HG02885 (cell line): Measurements from ENCODE around the gene PRKCI.
"Not testable (repeated sequence)": the region's sequence is repeated elsewhere in the genome, so short reads cannot be mapped to it uniquely, and the experiment has no call there.

Experiments used
- ATAC-seq: cut with Tn5 transposase; IDR thresholded peaks from one replicate; pipeline ENCODE4 v1.9.1; 2021; ENCODE audit warnings: mild to moderate bottlenecking; ENCODE audit not compliant: unreplicated experiment, poor library complexity

The PRKCI gene

DNA sequence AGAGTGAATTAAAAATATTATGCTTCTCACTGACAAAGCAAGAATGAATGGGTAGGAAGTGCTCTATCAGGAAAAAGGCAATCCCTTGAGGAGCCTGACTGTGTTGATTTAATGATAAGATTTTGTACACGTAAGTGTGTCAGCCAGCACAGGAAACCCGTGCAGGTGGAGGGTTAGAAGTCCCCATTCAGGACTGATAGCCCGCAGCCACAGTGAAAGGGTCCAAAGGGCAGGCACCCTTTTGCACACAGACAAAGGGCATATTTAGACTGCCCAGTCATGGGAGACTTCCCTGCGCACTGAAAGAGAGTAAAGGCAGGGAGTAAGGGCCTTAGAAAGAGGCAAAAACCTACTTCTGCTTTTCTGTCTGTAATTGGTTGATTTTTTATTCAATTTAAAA lies 108.9 kb downstream of the PRKCI start:
- no peak for ATAC-seq

DNA sequence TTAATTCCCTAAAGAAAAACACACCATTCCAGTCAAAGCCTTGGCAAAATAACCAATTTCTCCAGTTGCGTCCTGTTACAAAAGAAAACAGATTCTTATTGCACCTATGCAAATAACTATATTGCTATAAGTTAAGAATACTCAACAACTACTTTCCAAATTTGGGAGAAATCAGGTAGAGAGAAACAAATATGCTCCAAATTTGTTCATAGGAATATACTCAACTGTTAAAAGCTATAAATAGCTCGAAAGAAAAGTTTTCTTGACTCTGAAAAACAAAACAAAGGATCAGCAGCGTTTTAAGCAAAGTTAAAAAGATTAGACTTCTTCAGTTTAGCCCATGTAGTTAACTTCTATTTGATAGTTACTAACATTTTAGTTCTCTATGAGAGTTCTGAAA lies 115.2 kb downstream of the PRKCI start:
- ATAC-seq = no peak

DNA sequence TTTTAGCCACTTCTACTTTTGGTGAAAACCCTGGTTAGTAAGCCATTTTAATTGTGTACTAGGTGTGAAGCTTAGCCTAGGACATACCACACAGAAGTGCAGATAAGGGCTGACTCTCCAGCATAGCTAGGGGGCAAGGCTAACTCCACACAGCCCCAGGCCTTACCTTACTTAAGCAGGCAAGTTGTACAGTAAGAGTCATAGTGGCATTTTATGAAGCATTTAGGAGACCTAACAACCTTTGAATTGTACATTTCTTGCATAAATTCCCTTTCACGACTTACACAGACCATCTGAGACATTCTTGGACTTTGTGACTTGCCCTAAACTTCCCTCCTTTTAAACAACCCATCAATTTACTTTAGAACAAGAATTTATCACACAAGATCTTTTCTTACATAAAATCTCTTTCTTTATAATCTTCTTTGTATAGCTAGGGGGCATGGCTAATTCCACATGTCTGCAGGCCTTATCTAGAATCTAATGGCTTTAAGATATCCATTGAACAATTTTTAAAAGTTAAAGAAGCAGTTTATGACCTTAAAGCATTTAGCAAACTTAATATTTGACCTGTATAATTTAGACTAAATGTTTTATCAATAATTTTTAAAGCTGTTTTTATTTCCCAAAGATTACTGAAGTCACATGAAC lies 116.6 kb downstream of the PRKCI start:
- no peak for ATAC-seq

DNA sequence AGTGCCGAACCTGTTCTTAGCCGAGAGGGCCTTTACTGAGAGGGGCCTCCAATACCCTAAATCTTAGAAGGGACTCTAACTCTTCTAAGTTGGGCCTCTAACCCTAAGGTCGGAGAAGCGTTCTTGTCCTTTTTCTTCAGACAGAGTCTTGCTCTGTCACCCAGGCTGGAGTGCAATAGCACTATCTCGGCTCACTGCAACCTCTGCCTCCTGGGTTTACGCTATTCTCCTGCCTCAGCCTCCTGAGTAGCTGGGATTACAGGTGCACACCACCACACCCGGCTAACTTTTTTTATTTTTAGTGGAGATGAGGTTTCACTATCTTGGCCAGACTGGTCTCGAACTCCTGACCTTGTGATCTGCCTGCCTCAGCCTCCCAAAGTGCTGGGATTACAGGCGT lies 120.0 kb downstream of the PRKCI start:
- ATAC-seq = not testable (repeated sequence)

DNA sequence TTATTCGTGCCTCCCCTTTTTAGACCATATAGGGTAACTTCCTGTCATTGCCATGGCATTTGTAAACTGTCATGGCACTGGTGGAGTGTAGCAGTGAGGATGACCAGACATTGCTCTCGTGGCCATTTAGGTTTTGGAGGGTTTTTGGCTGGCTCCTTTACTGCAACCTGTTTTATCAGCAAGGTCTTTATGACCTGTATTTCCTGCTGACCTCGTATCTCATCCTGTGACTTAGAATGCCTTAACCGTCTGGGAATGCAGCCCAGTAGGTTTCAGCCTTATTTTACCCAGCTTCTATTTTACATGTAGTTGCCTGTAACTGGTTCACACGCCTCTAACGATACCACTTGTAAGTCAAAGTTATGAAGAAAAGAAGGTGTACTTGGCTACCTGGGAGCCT lies 121.6 kb downstream of the PRKCI start:
- not testable (repeated sequence) for ATAC-seq

DNA sequence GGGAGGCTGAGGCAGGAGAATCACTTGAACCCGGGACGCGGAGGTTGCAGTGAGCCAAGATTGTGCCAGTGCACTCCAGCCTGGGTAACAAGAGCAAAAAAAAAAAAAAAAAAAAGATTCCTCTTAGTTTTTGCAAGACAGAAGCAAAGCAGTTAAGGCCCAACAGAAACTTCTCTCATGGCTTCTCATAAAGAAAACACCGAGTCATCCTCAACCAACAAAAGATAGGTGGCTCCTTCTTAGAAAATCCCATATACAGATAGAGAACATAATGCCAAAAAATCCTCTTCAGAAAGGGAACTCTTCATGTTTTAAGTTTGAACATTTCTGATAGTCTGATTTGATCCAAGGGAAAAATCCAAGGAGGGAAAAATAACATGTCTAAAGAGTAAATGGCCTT lies 122.7 kb downstream of the PRKCI start:
- no peak for ATAC-seq

DNA sequence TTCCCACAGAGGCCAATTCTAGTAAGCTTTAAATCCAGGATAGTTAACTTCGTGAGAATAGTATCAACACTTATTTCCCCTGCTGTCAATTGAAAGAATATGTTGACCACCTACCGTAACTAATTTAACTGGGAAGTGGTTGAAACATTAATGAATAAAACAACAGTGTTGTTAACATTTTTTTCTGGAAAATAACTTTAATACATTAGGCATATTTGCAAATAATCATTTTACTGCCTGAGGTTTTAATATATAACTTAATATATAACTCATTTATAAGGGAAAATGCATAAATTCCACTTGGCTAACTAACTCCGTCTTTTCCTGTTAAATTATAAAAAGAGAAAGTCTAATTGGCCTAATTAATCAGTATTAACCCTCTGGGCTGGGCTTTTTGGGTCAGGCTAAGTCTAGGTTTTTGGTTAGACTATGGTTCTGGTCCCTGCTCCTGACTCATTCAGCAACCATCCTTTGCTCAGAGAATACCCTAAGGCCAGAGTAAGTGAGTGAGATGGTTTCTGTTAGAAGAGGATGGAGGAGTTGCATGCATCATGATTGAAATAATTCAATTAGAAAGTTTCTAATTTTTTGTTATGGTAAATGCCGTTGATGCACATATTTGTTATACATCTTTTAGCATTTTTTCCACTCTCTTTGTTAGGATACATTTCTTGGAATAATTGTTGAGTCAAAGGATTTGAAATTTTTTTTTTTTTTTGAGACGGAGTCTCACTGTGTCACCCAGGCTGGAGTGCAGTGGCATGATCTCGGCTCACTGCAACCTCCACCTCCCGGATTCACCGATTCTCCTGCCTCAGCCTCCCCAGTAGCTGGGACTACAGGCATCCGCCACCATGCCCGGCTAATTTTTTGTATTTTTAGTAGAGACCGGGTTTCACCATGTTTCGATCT lies 124.5 kb downstream of the PRKCI start:
- no peak for ATAC-seq

DNA sequence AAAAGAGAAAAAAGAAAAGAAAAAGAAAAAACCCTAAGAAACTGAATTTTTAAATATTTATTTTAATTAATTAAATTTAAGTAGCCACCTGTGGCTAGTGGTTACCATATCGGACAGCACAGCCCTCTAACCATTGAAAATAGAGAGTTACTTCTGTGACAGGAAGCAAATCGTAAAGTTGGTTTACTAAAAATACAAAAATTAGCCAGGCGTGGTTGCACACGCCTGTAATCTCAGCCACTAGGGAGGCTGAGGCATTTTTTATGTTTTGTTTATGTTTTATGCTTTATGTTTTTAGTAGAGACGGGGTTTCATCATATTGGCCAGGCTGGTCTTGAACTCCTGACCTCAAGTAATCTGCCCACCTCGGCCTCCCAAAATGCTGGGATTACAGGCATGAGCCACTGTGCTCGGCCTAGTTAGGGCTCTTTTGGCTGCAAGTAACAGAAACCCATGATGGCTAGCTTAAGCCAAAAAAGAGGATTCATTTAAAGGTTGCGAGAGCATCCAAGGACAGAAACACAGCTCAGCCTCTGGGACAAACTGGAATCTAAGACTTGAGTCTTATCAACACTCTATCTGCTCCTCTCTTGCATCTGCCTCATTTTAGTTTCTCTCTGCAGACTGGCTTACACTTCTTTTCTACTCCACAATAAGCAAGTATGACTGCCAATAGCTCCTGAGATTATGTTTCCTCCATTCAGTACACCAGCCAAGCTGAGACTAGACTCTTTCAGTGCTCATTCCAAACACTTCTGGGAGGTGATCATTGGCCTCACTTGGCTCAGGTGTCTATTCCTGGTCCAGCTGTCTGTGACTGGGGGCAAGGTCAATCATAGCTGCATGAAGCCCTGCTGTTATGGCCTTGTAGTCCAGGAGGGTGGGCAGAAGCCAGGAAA lies 128.5 kb downstream of the PRKCI start:
- peak; percentile 58 for ATAC-seq

DNA sequence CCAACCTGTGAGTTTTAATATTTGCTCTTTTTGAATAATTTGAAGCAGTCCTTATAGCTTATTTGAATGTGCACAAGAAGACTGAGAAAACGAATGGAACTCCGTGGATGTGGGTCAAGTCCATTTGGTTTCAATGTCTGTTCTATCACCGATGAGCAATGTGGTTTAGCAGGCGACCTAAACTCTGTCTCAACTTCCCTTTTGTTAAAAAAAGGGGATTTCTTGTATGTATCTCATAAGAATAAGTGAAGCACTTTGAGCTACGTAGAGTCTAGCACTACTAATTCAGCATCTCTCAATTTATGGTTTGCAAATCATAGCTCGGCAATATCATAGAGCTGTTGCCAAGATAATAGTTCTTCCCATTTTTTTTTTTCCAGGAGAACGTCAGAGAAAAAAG lies 130.7 kb downstream of the PRKCI start:
- ATAC-seq = peak; percentile 17

DNA sequence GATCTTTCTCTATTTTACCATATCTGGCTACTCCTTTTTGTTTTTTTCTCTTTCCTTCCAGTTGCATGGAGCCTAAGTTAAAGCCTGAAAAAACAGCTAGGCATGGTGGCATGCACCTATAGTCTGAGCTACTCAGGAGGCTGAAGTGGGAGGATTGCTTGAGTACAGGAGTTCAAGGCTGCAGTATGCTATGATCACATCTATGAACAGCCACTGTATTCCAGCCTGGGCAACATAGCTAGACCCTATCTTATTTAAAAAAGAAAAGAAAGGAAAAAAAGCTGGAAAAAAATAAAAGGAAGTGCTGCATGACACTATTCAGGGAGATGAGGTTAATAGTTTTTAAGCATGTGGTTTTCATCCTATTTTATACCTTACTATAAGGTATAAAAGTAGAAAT lies 131.3 kb downstream of the PRKCI start:
- no peak for ATAC-seq

DNA sequence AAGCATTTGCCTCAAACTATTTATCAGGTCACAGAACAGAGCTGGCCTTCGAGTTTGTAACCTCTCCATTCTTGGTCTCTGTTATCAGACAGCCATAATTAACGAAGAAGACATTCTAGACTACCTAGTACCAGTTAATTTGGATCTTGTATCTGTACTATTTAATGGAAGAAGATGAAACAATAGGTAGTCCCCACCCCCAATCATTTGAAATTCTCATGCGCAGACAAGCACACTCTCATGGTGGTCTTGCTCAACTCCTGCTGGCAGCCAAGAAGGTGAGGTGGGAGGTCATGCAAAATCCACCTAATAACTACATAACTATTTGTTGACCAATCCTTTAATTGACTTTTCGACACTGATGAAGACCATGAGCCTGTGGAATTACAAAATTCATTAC lies 132.5 kb downstream of the PRKCI start:
- no peak for ATAC-seq
